GM21367 (cell line): Measurements from ENCODE around the gene ZFP1.
"Not testable (repeated sequence)": the region's sequence is repeated elsewhere in the genome, so short reads cannot be mapped to it uniquely, and the experiment has no call there.

Experiments
- ATAC-seq: cut with Tn5 transposase; IDR thresholded peaks from one replicate; pipeline ENCODE4 v1.9.1; 2021; ENCODE audit not compliant: unreplicated experiment

ZFP1 gene

DNA sequence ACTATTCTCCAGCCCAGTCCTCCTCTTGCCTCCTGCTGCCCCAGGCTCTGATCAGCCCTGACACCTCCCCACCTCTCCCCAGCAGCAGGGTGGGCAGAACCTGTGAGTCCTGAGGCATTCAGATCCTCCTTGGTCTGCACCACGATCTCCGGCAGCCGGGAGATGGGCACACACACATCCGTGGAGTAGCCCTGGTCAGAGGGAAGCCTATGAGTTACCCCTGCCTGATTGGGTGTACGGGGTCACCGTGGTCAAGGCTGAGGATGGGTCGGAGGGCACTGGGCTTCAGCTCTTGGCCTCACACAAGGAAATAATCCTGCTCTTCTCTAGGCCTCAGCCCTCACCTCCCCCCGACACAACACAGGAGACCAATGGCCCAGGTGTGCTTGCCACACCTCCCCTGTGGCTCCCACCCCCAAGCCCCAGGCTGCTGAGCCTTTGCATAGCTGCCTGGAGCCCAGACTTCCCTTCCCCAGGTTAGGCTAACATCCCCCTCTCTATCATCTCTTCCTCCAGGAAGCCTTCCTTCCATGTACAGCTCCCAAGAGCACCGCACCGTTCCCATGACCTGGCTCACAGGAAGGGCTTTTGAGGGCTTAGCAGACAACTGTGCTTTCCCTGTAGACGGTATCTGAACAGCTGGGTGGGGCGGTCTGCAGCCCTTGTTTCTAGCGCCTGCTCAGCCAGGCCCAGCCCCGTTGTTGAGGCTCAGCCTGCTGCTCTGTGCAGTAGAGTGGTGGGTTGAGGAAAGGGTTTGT lies 35.4 kb upstream of the ZFP1 start:
- no peak for ATAC-seq

- no peak for ATAC-seq
Measured at GRCh38 chr16:75113541-75114121, 34.7 kb upstream of the ZFP1 start.

DNA sequence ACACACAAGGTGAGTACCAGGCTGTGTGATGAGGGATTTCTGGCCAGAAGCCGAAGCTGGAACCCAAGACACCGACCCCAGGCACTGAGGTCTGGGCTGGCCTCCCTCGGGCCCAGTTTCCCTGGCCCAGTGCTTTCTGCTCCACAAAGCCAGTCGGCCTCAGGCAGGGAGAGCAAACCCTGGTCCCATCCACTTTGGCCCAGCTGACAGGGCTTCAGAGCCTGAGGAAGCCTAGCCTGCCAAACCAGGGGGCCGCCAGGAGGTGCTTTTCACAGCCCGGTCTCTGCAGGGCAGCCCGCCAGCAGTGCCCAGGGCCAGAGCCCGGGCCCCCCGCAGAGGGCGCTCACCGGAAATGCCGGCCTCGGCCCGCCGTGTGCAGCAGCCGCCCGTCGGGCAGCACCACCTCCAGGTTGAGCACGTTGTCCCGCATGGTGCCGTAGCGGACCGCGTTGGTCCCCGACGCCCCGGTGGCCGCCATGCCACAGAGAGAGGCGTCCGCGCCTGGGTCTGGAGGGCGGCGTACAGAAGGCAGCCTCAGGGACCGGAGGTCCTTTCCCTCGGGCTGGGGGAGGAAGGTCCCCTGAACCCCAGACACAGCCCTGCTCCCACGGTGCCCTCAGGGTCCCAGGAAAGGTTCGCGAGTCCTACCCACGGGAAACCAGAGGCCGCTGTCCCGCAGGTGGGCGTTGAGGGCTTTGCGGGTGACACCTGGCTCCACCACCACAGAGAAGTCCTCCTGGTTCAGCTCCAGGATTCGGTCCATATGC lies 34.0 kb upstream of the ZFP1 start:
- ATAC-seq: no peak

DNA sequence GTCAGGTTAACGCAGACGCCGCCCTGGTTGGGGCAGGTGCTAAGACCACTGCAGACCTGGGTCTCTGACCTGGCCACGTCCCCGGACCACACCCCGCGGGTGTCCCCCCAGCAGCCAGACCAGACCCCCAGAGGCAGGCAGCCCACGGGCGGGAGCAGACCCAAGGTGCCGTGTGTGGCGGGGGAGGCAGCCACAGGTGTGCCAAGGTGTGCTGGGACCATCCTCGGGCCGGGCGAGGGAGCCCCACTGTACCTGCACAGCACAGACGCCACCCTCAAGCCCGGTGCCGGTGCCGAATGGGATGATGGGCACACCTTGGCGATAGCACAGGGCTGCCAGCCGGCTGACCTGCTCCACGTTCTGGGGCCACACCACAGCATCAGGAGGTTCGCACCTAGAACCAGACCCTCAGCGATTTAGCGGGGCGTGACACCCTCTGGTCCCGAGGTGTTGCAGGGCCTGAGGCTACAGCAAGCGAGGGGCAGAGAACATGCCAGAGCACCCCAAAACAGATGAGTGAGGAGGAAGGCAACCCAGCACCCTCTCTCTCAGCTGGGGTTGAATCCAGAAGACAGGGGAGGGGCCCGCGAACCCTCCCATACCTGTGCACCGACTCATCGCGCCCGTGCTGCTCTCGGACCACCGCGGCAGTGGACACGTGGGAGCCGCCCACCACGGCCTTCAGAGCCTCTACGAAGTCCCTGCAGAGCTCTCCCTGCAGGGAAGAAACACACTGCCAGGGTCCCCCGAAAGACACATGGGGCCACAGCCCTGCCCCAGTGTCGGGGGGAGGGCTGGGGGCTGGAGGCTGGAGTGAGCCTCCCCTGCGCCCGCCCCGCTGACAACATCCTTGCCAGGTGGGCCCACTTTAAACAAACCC lies 33.1 kb upstream of the ZFP1 start:
- no peak for ATAC-seq

DNA sequence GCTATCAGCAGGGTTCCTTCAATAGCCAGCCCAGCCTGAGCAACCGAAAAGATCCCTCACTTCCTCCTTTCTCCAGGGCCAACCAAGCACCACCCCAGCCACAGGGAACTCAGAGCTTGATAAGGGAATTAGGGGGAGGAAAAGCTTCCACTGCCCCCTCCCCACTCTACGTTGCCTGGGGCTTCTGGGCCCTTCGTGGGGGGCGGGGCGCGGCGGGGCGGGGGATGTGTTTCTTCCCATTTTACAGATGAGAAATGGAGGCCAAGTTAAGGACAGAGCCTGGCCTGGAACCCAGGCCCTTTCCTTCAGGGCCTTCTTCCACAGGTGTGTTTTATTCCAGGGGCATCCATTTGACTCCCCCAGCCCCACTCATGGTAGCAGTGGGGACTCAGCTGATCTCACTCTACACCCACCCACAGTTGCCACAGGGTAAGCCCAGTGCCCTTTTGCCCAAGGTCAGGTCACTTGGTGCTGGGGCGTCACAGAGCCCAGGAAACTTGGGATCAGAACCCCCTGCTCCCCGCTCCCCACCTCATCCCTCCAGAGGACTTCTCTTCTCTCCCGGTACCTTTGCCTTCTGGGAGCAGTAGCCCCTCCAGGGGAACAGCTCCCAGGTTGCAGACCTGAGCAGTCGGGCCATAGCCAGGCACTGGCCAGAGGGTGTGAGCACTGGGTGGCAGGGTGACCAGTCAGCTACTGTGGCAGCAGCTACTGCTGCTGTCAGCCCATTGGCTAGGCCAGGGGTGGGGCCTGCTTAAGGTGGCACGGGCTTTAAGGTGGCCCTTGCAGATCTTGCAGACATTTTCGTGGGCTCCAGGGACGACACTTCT lies 32.0 kb upstream of the ZFP1 start, which contains the start of gene LDHD:
TSS of gene LDHD (minus strand) at position 700 of the 830 bp plus-strand sequence. CDS start at position 640, 60 bp downstream.
- ATAC-seq: no peak

- ATAC-seq: no peak
Measured at GRCh38 chr16:75116911-75117245, 31.4 kb upstream of the ZFP1 start.

GRCh38 chr16:75118943-75119539 lies 29.3 kb upstream of the ZFP1 start:
- no peak for ATAC-seq

GRCh38 chr16:75120253-75120652 lies 28.1 kb upstream of the ZFP1 start:
- no peak for ATAC-seq

- no peak for ATAC-seq
Measured at GRCh38 chr16:75121949-75122568, 26.3 kb upstream of the ZFP1 start.

GRCh38 chr16:75122609-75123008 lies 25.7 kb upstream of the ZFP1 start:
- no peak for ATAC-seq

DNA sequence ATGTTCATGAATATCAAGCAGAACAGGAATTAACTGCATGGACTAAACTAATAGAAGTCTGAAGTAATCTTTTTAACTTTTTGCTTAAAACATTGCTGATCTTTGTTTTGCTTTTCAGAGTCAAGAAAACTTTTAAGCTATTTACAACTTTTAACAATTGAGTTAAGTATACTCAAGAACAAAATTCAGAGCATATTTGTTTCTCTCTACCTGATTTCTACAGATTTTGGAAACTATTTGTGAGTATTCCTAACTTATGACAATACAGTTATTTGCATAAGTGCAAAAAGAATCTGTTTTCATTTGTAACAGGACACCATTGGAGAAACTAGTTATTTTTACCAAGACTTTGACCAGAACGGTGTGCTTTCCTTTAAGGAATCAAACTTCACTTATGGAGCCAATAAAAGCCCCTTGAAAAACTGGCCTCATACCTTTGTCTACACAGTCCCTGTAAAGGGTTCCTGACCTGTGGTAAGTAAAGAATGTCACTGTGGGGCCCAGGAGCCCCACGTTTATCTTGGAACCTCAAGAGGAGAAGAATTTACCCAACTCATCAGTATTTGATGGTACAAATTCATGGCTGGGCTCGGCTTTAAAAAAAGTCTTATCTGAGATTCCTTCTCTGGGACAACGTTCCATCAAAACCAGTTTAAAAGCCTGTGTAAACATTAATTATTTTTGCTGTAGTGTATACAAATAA lies 20.5 kb upstream of the ZFP1 start:
- ATAC-seq: no peak

DNA sequence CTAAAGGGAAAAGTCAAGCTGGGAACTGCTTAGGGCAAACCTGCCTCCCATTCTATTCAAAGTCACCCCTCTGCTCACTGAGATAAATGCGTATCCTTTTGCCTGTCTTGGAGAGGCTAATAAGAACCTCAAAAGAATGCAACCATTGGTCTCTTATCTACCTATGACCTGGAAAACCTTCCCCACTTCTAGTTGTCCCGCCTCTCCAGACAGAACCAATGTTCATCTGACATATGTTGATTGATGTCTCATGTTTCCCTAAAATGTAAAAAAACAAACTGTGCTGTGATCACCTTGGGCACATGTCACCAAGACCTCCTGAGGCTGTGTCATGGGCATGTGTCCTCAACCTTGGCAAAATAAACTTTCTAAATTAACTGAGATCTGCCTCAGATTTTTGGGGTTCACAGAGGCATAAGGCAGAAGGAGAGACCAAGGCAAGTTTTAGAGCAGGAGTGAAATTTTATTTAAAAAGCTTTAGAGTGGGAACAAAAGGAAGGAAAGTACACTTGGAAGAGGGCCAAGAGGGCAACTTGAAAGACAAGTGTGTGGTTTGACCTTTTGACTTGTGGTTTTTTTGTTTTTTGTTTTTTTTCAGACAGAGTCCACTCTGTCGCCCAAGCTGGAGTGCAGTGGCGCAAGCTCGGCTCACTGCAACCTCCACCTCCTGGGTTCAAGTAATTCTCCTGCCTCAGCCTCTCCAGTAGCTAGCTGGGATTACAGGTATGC lies 18.7 kb upstream of the ZFP1 start:
- not testable (repeated sequence) for ATAC-seq

GRCh38 chr16:75130150-75130771 lies 18.1 kb upstream of the ZFP1 start:
- ATAC-seq: no peak

GRCh38 chr16:75131081-75131480 lies 17.2 kb upstream of the ZFP1 start:
- ATAC-seq: no peak

- no peak for ATAC-seq
Measured at GRCh38 chr16:75138233-75138632, 10.1 kb upstream of the ZFP1 start.

- no peak for ATAC-seq
Measured at GRCh38 chr16:75138636-75139035, 9.7 kb upstream of the ZFP1 start.

GRCh38 chr16:75139498-75139897 lies 8.8 kb upstream of the ZFP1 start:
- no peak for ATAC-seq

GRCh38 chr16:75143941-75144340 lies 4.4 kb upstream of the ZFP1 start:
- ATAC-seq: no peak
